MM.1S (cell line): ENCODE measurements around the gene HYPK.
A peak's percentile ranks its signal among the peaks of the same experiment; 100 is the strongest.

Source experiments
- DNase-seq: peaks from one replicate; pipeline ENCODE4 v3.0.0-alpha.2; 2015
- H2AFZ ChIP-seq: fragments of 300-600 bp; sonication (generic); 2 replicates; pipeline ENCODE4 v1.6.0; 2016; ENCODE audit warnings: antibody characterized with exemption, low read length
- H3F3A ChIP-seq: fragments of 300-600 bp; sonication (generic); 2 replicates; pipeline ENCODE4 v1.6.1; 2016; ENCODE audit warnings: mild to moderate bottlenecking, antibody characterized with exemption, low read length, moderate library complexity, mixed read lengths; ENCODE audit not compliant: insufficient read depth
- H3K27ac ChIP-seq: fragments of 300-600 bp; sonication (generic); 2 replicates; pipeline ENCODE4 v1.5.1; 2016; ENCODE audit warnings: mild to moderate bottlenecking, low read length
- H3K27me3 ChIP-seq: fragments of 300-600 bp; sonication (generic); replicated peaks from 2 replicates; pipeline ENCODE4 v1.6.0; 2016; ENCODE audit warnings: low read length; ENCODE audit not compliant: insufficient read depth
- H3K36me3 ChIP-seq: fragments of 300-600 bp; sonication (generic); replicated peaks from 2 replicates; pipeline ENCODE4 v1.6.1; 2016; ENCODE audit warnings: mild to moderate bottlenecking, low read length, mixed read lengths; ENCODE audit not compliant: insufficient read depth
- H3K4me1 ChIP-seq: fragments of 300-600 bp; sonication (generic); 2 replicates; pipeline ENCODE4 v1.6.1; 2016; ENCODE audit warnings: low read length, mixed read lengths
- H3K4me2 ChIP-seq: fragments of 300-600 bp; sonication (generic); 2 replicates; pipeline ENCODE4 v1.6.0; 2016; ENCODE audit warnings: low read depth, low read length
- H3K4me3 ChIP-seq: fragments of 300-600 bp; sonication (generic); 2 replicates; pipeline ENCODE4 v1.5.1; 2016; ENCODE audit warnings: low read length, mixed read lengths
- H3K79me2 ChIP-seq: fragments of 300-600 bp; sonication (generic); 2 replicates; pipeline ENCODE4 v1.6.1; 2016; ENCODE audit warnings: mixed run types, low read length, mixed read lengths
- H3K9ac ChIP-seq: fragments of 300-600 bp; sonication (generic); 2 replicates; pipeline ENCODE4 v1.6.1; 2016; ENCODE audit warnings: low read length, mixed read lengths
- H3K9me2 ChIP-seq: fragments of 300-600 bp; sonication (generic); replicated peaks from 2 replicates; pipeline ENCODE4 v1.6.1; 2016; ENCODE audit warnings: mild to moderate bottlenecking, low read length, mixed read lengths; ENCODE audit not compliant: insufficient read depth
- H3K9me3 ChIP-seq: fragments of 300-600 bp; sonication (generic); replicated peaks from 2 replicates; pipeline ENCODE4 v1.6.1; 2016; ENCODE audit warnings: mild to moderate bottlenecking, low read length, mixed read lengths; ENCODE audit not compliant: insufficient read depth
- H4K20me1 ChIP-seq: fragments of 300-600 bp; sonication (generic); 2 replicates; pipeline ENCODE4 v1.6.1; 2016; ENCODE audit warnings: mild to moderate bottlenecking, low read length, moderate library complexity, mixed read lengths; ENCODE audit not compliant: insufficient read depth
- EZH2 ChIP-seq: fragments of 300-600 bp; sonication (generic); optimal IDR thresholded peaks from 2 replicates; pipeline ENCODE3; 2017; ENCODE audit warnings: low read depth, mild to moderate bottlenecking, antibody characterized with exemption, low read length, mixed read lengths
- EZH2phosphoT487 ChIP-seq: fragments of 300-600 bp; sonication (generic); IDR thresholded peaks from 2 replicates; pipeline ENCODE4 v1.6.1; 2018; ENCODE audit warnings: antibody characterized with exemption, low read length
- TF ChIP-seq, protein P1 (sequence below): fragments of 300-600 bp; sonication (generic); IDR thresholded peaks from 2 replicates; pipeline ENCODE4 v1.5.1; 2016; ENCODE audit warnings: antibody characterized with exemption, low read length, mixed read lengths

Gene HYPK

GRCh38 chr15:43776101-43776717 lies 24.2 kb upstream of the HYPK start:
- Histone ChIP-seq H3K4me2 (peak overlapping the region; percentile 100; the same call in 1 of the 2 replicates), H3K4me3 (peak overlapping the region; percentile 60; the same call in 1 of the 2 replicates), H3K9me3 (no peaks in the 10 kb centered on the region)

GRCh38 chr15:43776718-43777266 lies 23.6 kb upstream of the HYPK start, which contains the start of gene ELL3:
Gene ELL3 (minus strand): TSS chr15:43776966. CDS start chr15:43776901, 65 bp downstream.
- H3K9me2 ChIP-seq, result no peaks in the 10 kb centered on the region
- H3K4me2 ChIP-seq, result peak within 1 kb of the TSS; percentile 100
- H3K36me3 ChIP-seq, result peaks cover 5% of the 10 kb centered on the region
- H2AFZ ChIP-seq, result peak within 1 kb of the TSS; percentile 83
- peaks cover 3% of the 10 kb centered on the region; the same call in 1 of the 2 replicates for H3K4me1 ChIP-seq
- H3K79me2 ChIP-seq, result no peaks in the 10 kb centered on the region
- peaks cover 16% of the 10 kb centered on the region; the same call in 1 of the 2 replicates for H3F3A ChIP-seq
- peak; percentile 52 for DNase-seq
- H3K9me3 ChIP-seq, result no peaks in the 10 kb centered on the region
- no peak within 1 kb of the TSS for H3K27ac ChIP-seq
- no peak within 1 kb of the TSS; the same call in 1 of the 2 replicates for H3K9ac ChIP-seq
- H4K20me1 ChIP-seq, result no peaks in the 10 kb centered on the region; the same call in 1 of the 2 replicates
- peak within 1 kb of the TSS; percentile 60 for H3K4me3 ChIP-seq
- H3K27me3 ChIP-seq, result peaks cover 34% of the 10 kb centered on the region
- TF ChIP-seq EZH2phosphoT487 (no peak), EZH2 (no peak)
- TF ChIP-seq, protein P1, sequence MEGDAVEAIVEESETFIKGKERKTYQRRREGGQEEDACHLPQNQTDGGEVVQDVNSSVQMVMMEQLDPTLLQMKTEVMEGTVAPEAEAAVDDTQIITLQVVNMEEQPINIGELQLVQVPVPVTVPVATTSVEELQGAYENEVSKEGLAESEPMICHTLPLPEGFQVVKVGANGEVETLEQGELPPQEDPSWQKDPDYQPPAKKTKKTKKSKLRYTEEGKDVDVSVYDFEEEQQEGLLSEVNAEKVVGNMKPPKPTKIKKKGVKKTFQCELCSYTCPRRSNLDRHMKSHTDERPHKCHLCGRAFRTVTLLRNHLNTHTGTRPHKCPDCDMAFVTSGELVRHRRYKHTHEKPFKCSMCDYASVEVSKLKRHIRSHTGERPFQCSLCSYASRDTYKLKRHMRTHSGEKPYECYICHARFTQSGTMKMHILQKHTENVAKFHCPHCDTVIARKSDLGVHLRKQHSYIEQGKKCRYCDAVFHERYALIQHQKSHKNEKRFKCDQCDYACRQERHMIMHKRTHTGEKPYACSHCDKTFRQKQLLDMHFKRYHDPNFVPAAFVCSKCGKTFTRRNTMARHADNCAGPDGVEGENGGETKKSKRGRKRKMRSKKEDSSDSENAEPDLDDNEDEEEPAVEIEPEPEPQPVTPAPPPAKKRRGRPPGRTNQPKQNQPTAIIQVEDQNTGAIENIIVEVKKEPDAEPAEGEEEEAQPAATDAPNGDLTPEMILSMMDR, result no peak

More at GRCh38 chr15:43776101-43776717, 24.2 kb upstream of the HYPK start:
- Histone ChIP-seq H4K20me1 (no peaks in the 10 kb centered on the region; the same call in 1 of the 2 replicates), H3K36me3 (peaks cover 9% of the 10 kb centered on the region), H3K27me3 (peaks cover 28% of the 10 kb centered on the region), H3K27ac (no peak overlapping the region), H3K9me2 (no peaks in the 10 kb centered on the region), H3F3A (peaks cover 16% of the 10 kb centered on the region; the same call in 1 of the 2 replicates), H3K79me2 (no peaks in the 10 kb centered on the region), H2AFZ (no peak overlapping the region), H3K9ac (no peak overlapping the region), H3K4me1 (peaks cover 3% of the 10 kb centered on the region; the same call in 1 of the 2 replicates)
- DNase-seq, result no peak
- TF ChIP-seq EZH2phosphoT487 (no peak), EZH2 (no peak)
- TF ChIP-seq, protein P1, result no peak

- no peak overlapping the region for H3K27ac ChIP-seq
- H2AFZ ChIP-seq, result peak overlapping the region; percentile 83
- no peaks in the 10 kb centered on the region for H3K79me2 ChIP-seq
- peaks cover 16% of the 10 kb centered on the region; the same call in 1 of the 2 replicates for H3F3A ChIP-seq
- peaks cover 3% of the 10 kb centered on the region; the same call in 1 of the 2 replicates for H3K4me1 ChIP-seq
- no peaks in the 10 kb centered on the region for H3K36me3 ChIP-seq
- H3K27me3 ChIP-seq, result peaks cover 40% of the 10 kb centered on the region
- peak overlapping the region; percentile 100 for H3K4me2 ChIP-seq
- no peaks in the 10 kb centered on the region; the same call in 1 of the 2 replicates for H4K20me1 ChIP-seq
- no peak overlapping the region; the same call in 1 of the 2 replicates for H3K9ac ChIP-seq
- TF ChIP-seq, protein P1, result peak; percentile 82
- TF ChIP-seq EZH2phosphoT487, result peak; percentile 90; the same call in 1 of the 2 replicates
- no peak for TF ChIP-seq EZH2
- H3K4me3 ChIP-seq, result peak overlapping the region; percentile 60
- no peaks in the 10 kb centered on the region for H3K9me2 ChIP-seq
- DNase-seq, result peak; percentile 65
- no peaks in the 10 kb centered on the region for H3K9me3 ChIP-seq
These were observed 23.0 kb upstream of the HYPK start for GRCh38 chr15:43777267-43777914.
